ENCODE results near the gene RPUSD4. TPM values are rescaled to one million over a fixed set of nuclear protein-coding genes. Genes with fewer than 3 reads are reported as not detected.

The RPUSD4 gene
- total RNA-seq, 1 donor from 2014 or later: 40.0 TPM

- no peak for DNase-seq
- intact Hi-C loops (cut with micrococcal nuclease): loop anchor here (10.0 kb wide), 1 partner anchor 48 kb away; the partner anchor contains the start of genes FOXRED1 and SRPRA
- ATAC-seq: no peak
Observed at GRCh38 chr11:126216526-126217305, 5.3 kb upstream of the RPUSD4 start.

- intact Hi-C loops (cut with micrococcal nuclease): loop anchor here (10.0 kb wide), 1 partner anchor 50 kb away; the partner anchor contains the start of genes FOXRED1 and SRPRA
- DNase-seq: no peak
- ATAC-seq: no peak
Observed at GRCh38 chr11:126214841-126215240, 3.4 kb upstream of the RPUSD4 start.

GRCh38 chr11:126214441-126214840, 3.0 kb upstream of the RPUSD4 start:
- intact Hi-C loops (cut with micrococcal nuclease): loop anchor here (10.0 kb wide), 1 partner anchor 50 kb away; the partner anchor contains the start of genes FOXRED1 and SRPRA

GRCh38 chr11:126212089-126212660, 725 bp upstream of the RPUSD4 start:
- intact Hi-C loops (cut with micrococcal nuclease): loop anchor here (10.0 kb wide), 1 partner anchor 53 kb away; the partner anchor contains the start of genes FOXRED1 and SRPRA
- no peak for DNase-seq

More at GRCh38 chr11:126214441-126214840, 3.0 kb upstream of the RPUSD4 start:
- ATAC-seq (no peak), DNase-seq (no peak)

GRCh38 chr11:126210871-126211235, 597 bp downstream of the RPUSD4 start:
- intact Hi-C loops (cut with micrococcal nuclease): loop anchor here (10.0 kb wide), 1 partner anchor 54 kb away; the partner anchor contains the start of genes FOXRED1 and SRPRA
- no peak for DNase-seq

More at GRCh38 chr11:126212089-126212660, 725 bp upstream of the RPUSD4 start:
- ATAC-seq: no peak

DNA sequence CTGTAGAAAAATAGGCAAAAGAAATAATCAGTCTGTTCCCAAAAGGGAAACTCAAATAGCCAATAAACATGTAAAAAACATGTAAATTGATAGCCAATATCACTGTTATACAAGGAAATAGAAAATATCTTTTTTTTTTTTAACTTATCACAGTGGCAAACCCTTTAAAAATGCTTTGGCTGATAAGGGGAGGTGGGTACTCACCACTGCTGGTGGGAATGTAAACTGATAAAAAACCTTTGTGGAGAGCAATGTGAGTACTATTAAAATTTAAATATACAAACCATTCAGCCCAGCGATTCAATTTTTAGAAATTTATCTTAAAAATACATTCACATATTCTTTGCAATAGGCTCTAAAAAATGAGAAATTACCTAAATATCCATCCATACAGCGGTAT, 3.6 kb downstream of the RPUSD4 start:
- ATAC-seq: no peak
- intact Hi-C loops (cut with micrococcal nuclease): no loop called here

More at GRCh38 chr11:126210871-126211235, 597 bp downstream of the RPUSD4 start:
- no peak for ATAC-seq

DNA sequence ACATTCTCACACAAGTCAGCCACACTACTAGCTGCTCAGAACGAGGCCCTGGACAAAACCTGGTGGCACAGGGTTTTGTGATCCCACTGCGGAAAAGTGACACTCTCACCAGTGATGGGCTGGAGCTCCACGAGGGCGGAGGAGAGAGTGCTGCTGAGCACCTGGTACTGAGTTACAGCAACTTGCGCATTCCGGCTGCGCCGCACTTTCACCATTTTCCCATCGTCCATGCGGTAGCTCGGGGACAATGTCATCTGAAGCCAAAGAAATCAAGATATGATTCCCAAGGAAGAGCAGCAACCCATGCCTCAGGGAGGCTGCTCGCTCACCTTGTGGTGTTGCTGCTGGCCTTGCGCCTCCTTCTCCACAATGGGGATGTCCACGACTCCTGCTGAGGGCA, 6.1 kb downstream of the RPUSD4 start:
- intact Hi-C loops (cut with micrococcal nuclease): no loop called here

More for the DNA sequence above, 3.6 kb downstream of the RPUSD4 start:
- DNase-seq: no peak

GRCh38 chr11:126202646-126203359, 8.6 kb downstream of the RPUSD4 start:
- ATAC-seq (peak; percentile 85), DNase-seq (no peak)
- intact Hi-C loops (cut with micrococcal nuclease): no loop called here

More for the DNA sequence above, 6.1 kb downstream of the RPUSD4 start:
- no peak for DNase-seq
- no peak for ATAC-seq

- ATAC-seq (no peak), DNase-seq (no peak)
- intact Hi-C loops (cut with micrococcal nuclease): loop anchor here (5.0 kb wide), 1 partner anchor 271 kb away; no protein-coding TSS in a partner anchor
Observed at GRCh38 chr11:126198648-126199047, 12.8 kb downstream of the RPUSD4 start.

DNA sequence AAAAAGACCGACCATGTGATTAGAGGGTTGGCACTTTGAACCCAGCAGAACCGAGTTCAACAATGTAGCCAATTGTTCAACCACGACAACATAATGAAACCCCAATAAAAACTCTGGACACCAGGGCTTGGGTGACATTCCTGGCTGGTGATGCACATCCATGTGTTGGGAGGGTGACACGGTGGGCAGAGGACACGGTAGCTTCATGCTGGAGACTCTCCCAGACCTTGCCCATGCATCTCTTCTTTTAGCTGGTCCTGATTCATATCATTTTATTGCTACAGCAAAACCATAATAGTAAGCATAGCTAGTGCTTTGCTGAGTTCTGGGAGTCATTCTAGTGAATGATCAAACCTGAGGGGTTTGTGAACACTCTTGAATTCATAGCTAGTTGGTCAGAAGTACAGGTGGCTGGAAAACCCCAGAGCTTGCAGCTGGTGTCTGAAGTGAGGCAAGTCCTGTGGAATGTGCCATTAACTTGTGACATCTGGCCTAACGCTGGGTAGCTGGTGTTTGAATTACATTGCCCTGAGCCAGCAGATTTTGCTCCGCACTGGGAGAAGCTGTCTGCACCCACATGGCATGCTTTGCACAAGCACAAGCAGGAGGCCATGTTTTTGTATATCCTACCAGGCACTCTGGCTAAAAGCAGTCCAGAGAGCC, 14.0 kb downstream of the RPUSD4 start:
- ATAC-seq (peak; percentile 45), DNase-seq (no peak)
- intact Hi-C loops (cut with micrococcal nuclease): loop anchor here (5.0 kb wide), 1 partner anchor 270 kb away; no protein-coding TSS in a partner anchor

DNA sequence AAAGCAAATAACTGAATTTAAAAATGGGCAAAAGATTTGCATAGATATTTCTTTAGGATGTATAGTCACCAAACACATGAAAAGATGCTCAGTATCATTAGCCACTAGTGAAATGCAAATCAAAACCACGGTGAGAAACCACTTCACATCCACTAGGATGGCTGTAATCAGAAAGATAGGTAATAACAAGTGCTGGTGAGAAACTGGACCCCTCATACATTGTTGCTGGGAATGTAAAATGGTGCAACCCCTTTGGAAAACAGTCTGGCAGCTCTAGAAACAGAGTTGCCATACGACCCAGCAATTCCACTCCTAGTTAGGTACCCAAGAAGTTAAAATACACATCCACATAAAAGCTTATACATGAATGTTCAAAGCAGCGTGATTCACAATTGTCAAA, 16.3 kb downstream of the RPUSD4 start:
- intact Hi-C loops (cut with micrococcal nuclease): loop anchor here (5.0 kb wide), 1 partner anchor 268 kb away; no protein-coding TSS in a partner anchor
- ATAC-seq (no peak), DNase-seq (no peak)

DNA sequence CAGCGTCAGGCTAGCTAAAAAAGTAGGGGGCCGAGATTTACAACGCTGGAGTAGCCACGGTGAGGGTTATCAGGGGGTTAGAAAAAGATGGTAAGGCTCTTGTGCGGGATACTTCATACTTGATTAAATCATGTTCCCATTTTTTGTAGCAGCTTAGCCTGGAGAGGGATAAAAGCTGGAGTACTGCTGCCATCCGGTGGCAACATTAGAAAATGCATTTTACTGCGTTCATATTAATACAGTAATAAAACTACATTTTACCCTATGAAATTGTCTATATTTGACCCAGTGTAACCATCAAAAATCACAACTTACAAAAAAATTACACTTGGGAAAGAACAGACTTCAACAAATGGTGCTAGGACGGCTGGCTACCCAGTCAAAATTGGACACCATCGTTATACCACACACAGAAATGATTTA, 17.3 kb downstream of the RPUSD4 start:
- ATAC-seq (peak; percentile 71), DNase-seq (no peak)
- intact Hi-C loops (cut with micrococcal nuclease): loop anchor here (5.0 kb wide), 1 partner anchor 252 kb away; no protein-coding TSS in a partner anchor

- DNase-seq (no peak), ATAC-seq (no peak)
- intact Hi-C loops (cut with micrococcal nuclease): loop anchor here (5.0 kb wide), 1 partner anchor 251 kb away; no protein-coding TSS in a partner anchor
Observed at GRCh38 chr11:126193038-126193478, 18.4 kb downstream of the RPUSD4 start.

DNA sequence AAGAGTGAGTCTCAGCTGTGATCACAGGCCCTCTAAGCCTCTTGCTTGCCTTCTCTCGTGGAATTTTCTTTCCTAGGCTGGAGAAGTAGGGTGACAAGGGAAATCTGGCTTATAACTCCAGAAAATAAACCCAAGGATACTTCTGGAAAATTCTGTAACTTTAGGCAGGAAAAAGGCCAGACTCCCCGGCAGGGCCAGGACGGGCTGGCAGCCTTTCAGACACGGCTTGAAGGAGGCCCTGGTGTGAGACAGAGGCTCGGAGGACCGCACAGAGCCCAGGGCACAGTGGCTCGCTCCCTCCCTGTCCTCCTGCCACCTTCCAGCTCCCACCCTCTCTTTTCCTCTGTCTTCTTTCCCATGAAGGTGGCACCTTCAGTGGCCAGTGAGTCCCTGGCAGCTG, 19.1 kb downstream of the RPUSD4 start:
- no peak for ATAC-seq
- DNase-seq: no peak
- intact Hi-C loops (cut with micrococcal nuclease): loop anchor here (5.0 kb wide), 1 partner anchor 250 kb away; no protein-coding TSS in a partner anchor

GRCh38 chr11:126191379-126192073, 19.9 kb downstream of the RPUSD4 start:
- intact Hi-C loops (cut with micrococcal nuclease): loop anchor here (5.0 kb wide), 1 partner anchor 249 kb away; no protein-coding TSS in a partner anchor
- no peak for DNase-seq
- ATAC-seq: no peak

DNA sequence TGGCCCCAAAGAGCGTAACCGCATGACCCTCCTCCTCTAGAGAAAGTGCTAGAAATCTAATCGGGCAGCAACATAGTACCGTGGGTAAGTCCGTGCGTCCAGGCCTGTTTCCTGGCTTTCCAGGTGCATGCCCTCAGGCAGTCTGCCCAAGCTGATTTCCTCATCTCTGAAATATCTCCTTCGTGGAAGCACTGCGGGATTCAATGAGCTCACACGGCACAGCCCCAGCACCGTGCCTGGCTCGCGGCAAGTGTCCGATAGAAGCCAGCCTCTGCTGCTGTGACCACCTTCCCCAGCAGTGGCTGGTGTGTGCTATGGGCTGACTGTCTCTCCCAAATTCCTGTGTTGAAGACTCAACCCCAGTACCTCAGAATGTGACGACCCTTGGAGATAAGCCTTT, 20.7 kb downstream of the RPUSD4 start:
- DNase-seq (no peak), ATAC-seq (no peak)
- intact Hi-C loops (cut with micrococcal nuclease): loop anchor here (5.0 kb wide), 1 partner anchor 248 kb away; no protein-coding TSS in a partner anchor

DNA sequence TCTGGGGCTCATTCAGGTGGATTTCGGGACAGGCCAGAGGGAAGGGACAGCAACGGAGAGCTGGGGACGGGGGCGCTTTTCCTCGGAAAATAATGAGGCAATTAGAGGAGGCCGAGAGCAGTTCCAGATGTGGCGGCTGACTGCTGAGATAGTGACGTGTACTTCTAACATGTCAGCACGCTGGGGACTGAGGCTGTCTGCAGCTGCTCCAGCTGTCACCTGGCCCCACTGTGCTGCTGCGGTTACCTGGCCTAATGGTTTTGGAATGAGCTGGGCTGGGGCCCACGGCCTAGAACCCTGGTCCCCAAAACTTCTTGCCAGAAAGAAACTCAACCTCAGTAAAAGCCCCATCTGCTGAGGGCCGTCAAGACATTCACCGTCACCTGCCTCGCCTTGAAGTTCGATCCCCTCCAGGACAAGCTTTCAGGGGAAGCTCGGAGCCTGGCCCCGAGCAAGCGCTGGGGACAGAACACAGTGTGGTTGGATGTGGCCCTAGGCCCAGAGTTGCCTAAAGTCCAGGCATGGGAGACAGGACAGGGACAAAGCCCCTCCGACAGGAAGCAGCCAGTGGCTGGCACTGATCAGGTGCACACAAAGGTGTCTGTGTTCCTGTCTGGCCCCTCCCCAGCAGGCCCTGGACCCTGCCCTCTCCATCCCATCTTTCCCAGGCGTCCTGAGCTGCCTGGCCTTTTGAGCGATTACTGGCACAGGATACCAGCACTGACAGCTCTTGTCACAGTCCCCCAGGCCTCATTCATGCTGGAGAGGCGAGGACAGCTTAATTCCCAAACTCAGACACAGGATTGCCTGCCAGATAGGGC, 22.1 kb downstream of the RPUSD4 start:
- ATAC-seq: no peak
- DNase-seq: no peak
- intact Hi-C loops (cut with micrococcal nuclease): no loop called here
